OCI-LY7 (cell line): ENCODE results near the gene ESR2.

Experiments
- CTCF ChIP-seq: fragments of 200-600 bp; sonication (generic); conservative IDR thresholded peaks from 2 replicates; pipeline ENCODE4 v1.5.1; 2014; ENCODE audit warnings: mild to moderate bottlenecking, antibody characterized with exemption, low read length, moderate library complexity, mixed read lengths
- EZH2phosphoT487 ChIP-seq: fragments of 200-600 bp; sonication (generic); IDR thresholded peaks from 2 replicates; pipeline ENCODE4 v1.6.1; 2018; ENCODE audit warnings: low read depth, borderline replicate concordance, mild to moderate bottlenecking, mixed run types, antibody characterized with exemption, low read length, moderate library complexity, mixed read lengths

DNA sequence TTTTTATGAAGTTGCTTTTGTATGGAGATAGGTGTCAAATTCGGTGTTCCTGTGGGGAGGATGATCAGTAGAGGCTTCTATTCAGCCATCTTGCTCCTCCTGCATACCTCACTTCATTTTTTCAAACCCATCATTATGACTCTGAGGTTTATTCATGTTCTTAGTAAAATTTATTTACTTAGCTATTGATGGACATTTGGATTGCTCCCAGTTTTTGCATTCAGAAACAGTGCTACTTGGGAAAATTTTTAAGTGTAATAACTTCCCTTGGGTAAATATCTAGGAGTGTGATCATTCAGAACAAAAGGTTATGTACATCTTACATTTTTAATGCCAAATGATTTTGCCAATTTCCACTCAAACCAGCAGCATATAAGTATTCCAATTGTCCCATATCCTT lies 233.1 kb downstream of the ESR2 start:
- no peak for TF ChIP-seq CTCF
- no peak for TF ChIP-seq EZH2phosphoT487
